ENCODE results near the gene CD86. TPM values are rescaled to one million over a fixed set of nuclear protein-coding genes. Genes with fewer than 3 reads are reported as not detected.

CD86 gene
- total and polyA plus RNA-seq, 9 of the 15 experiments (the other 6 are each of a cell fraction or from before 2014, with no cell fraction given) = 0.16 TPM; not detected in 8

DNA sequence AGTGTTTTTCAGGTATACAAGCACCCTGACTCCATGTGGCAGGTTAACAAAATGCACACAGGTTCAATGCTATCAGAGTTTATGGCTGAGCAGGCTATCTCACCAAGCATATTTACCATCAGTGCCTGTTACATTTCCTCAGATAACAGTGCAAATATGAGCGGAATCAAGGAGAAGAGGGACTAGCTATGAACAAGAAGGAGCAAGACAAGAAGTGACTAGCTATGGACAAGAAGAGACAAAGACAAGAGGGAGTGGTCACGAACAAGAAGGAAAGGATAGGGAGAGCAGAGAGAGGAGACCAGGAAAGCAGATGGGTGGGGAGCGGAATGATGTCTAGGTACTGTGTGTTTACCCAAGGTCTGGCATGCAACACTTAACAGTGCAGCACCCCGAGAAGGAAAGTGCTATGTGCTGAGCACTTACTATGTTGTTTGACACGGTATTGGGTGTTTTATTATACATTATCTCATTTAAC, 41.7 kb upstream of the CD86 start:
- ChIA-PET CTCF (ENCODE audit: low intra/inter-chr PET ratio) (no interaction called here), POLR2A (interaction anchor here (0.7 kb wide), 1 partner anchor 62 kb away, joined by 3 read pairs; no protein-coding TSS in a partner anchor)
- DNase-seq (ENCODE audit: extremely low read depth in 1 of 4, low spot score in 3 of 4) (no peak), ATAC-seq (no peak), FAIRE-seq (no peak)
- H3K4me3 ChIP-seq = no peak overlapping the region
- intact Hi-C loops (cut with micrococcal nuclease) = no loop called here
- H3K27ac ChIP-seq (ENCODE audit: extremely low read depth, low read depth, low read length) = no peak overlapping the region
- H2AFZ ChIP-seq (ENCODE audit: low read depth, low read length) = no peak overlapping the region
- no peaks in the 10 kb centered on the region for H4K20me1 ChIP-seq (replicated peaks; ENCODE audit: control insufficient read depth, insufficient read depth, low read length)
- no TSS peak for BruUV-seq (replicated peaks)
- peaks cover 0 to 4% of the 10 kb centered on the region in 2 experiments; a peak in 2 of 5 replicates for H3K27me3 ChIP-seq (ENCODE audit: control insufficient read depth in 2 of 2, insufficient read depth in 2 of 2, low read length in 2 of 2)
- H3K4me2 ChIP-seq (ENCODE audit: insufficient read depth, low read length) = no peak overlapping the region
- H3K9me1 ChIP-seq (ENCODE audit: control insufficient read depth, insufficient read depth, low read length) = no peaks in the 10 kb centered on the region
- no peak overlapping the region for H3K9ac ChIP-seq (ENCODE audit: insufficient read depth in 1 of 2, low read depth in 2 of 2, low read length in 2 of 2)
- H3K36me3 ChIP-seq (ENCODE audit: control insufficient read depth, insufficient read depth, low read length) = no peaks in the 10 kb centered on the region
- in situ Hi-C loops (cut with MboI) = no loop called here
- H3K4me1 ChIP-seq (replicated peaks in 1 of 2; ENCODE audit: control insufficient read depth in 2 of 2, insufficient read depth in 2 of 2, low read length in 2 of 2) = no peaks in the 10 kb centered on the region
- H3K79me2 ChIP-seq (ENCODE audit: control insufficient read depth, insufficient read depth, low read length) = no peaks in the 10 kb centered on the region
- H3K9me3 ChIP-seq (replicated peaks; ENCODE audit: control insufficient read depth, insufficient read depth, low read depth, low read length) = no peaks in the 10 kb centered on the region
- TF ChIP-seq NELFE (IDR thresholded peaks at IDR 0.05; ENCODE audit: insufficient read depth, insufficient read length) = no peak
- WGBS (ENCODE audit: insufficient coverage, low coverage, missing lambda C conversion rate) = 3% methylated on average over 5 of the region's 5 CpGs

DNA sequence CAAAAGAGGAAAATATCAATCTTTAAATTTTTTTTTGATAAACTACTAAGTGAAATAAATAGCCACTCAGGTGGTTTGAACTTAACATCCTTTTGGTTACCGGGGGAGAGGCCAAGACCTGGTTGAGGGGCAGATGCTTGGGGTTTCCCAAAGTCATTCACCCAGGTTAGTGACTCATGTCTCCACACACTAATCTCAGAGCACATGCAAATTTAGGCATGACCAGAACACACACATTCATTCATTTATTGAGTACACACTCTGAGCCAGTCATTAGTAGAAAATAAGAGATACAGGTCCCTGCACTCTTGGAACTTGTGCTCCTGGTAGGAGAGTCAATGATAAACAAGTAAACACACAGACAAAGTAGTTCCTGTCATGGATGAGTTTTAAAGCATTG, 40.4 kb upstream of the CD86 start:
- H3K9me1 ChIP-seq (ENCODE audit: control insufficient read depth, insufficient read depth, low read length) = no peaks in the 10 kb centered on the region
- in situ Hi-C loops (cut with MboI) (no loop called here), intact Hi-C loops (cut with micrococcal nuclease) (no loop called here)
- H4K20me1 ChIP-seq (replicated peaks; ENCODE audit: control insufficient read depth, insufficient read depth, low read length) = no peaks in the 10 kb centered on the region
- no peak overlapping the region for H3K27ac ChIP-seq (ENCODE audit: extremely low read depth, low read depth, low read length)
- H3K4me1 ChIP-seq (replicated peaks in 1 of 2; ENCODE audit: control insufficient read depth in 2 of 2, insufficient read depth in 2 of 2, low read length in 2 of 2) = no peaks in the 10 kb centered on the region
- no peaks in the 10 kb centered on the region for H3K79me2 ChIP-seq (ENCODE audit: control insufficient read depth, insufficient read depth, low read length)
- peaks cover 0 to 4% of the 10 kb centered on the region in 2 experiments; a peak in 2 of 5 replicates for H3K27me3 ChIP-seq (ENCODE audit: control insufficient read depth in 2 of 2, insufficient read depth in 2 of 2, low read length in 2 of 2)
- no peak overlapping the region for H3K9ac ChIP-seq (ENCODE audit: insufficient read depth in 1 of 2, low read depth in 2 of 2, low read length in 2 of 2)
- H3K9me3 ChIP-seq (replicated peaks; ENCODE audit: control insufficient read depth, insufficient read depth, low read depth, low read length) = no peaks in the 10 kb centered on the region
- ChIA-PET POLR2A (no interaction called here), CTCF (ENCODE audit: low intra/inter-chr PET ratio) (no interaction called here)
- 0% methylated on average over 1 of the region's 1 CpG for WGBS (ENCODE audit: insufficient coverage, low coverage, missing lambda C conversion rate)
- ATAC-seq (no peak), FAIRE-seq (no peak), DNase-seq (ENCODE audit: extremely low read depth in 1 of 4, low spot score in 3 of 4) (no peak)
- H3K4me2 ChIP-seq (ENCODE audit: insufficient read depth, low read length) = no peak overlapping the region
- H3K4me3 ChIP-seq = no peak overlapping the region
- TF ChIP-seq, protein P1, sequence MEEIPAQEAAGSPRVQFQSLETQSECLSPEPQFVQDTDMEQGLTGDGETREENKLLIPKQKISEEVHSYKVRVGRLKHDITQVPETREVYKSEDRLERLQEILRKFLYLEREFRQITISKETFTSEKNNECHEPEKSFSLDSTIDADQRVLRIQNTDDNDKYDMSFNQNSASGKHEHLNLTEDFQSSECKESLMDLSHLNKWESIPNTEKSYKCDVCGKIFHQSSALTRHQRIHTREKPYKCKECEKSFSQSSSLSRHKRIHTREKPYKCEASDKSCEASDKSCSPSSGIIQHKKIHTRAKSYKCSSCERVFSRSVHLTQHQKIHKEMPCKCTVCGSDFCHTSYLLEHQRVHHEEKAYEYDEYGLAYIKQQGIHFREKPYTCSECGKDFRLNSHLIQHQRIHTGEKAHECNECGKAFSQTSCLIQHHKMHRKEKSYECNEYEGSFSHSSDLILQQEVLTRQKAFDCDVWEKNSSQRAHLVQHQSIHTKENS (CRISPR knock-in tag; IDR thresholded peaks at IDR 0.05) = no peak
- BruUV-seq (replicated peaks) = no TSS peak
- no peaks in the 10 kb centered on the region for H3K36me3 ChIP-seq (ENCODE audit: control insufficient read depth, insufficient read depth, low read length)
- no peak overlapping the region for H2AFZ ChIP-seq (ENCODE audit: low read depth, low read length)
